ENCODE data around the gene MYLK. TPM values are rescaled to one million over a fixed set of nuclear protein-coding genes. Genes with fewer than 3 reads are reported as not detected.
"Not testable (repeated sequence)": the region's sequence is repeated elsewhere in the genome, so short reads cannot be mapped to it uniquely, and the experiment has no call there.

Gene MYLK
- polyA plus RNA-seq, 1 donor, result 296 TPM

DNA sequence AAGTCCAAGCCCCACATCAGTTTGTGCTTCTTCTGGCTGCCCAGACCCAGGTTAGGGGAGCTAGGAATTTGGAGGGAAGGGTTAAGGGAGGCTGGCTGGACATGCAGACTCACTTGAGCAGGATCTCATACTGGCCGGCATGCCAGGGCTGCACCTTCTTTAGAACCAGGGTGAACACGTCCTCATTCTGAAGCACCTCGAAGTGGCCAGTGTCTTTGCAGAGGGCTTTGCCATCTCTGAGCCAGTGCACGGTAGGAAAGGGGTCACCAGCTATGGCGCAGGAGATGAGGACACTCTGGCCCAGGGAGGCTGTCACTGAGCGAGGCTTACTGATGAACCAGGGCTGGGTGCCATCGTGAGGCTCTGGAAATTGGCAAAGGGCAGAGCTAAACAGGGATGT, 176.5 kb downstream of the MYLK start:
- H3K4me3 ChIP-seq (ENCODE audit: low read length); H3K36me3 ChIP-seq (ENCODE audit: control insufficient read depth, insufficient read depth, low read length); H3K4me1 ChIP-seq (ENCODE audit: control insufficient read depth, insufficient read depth, low read length); H3K27me3 ChIP-seq (ENCODE audit: control insufficient read depth, insufficient read depth, low read length); H3K27ac ChIP-seq (ENCODE audit: low read length); DNase-seq; H3K9me3 ChIP-seq (ENCODE audit: control insufficient read depth, low read depth, low read length): not testable (repeated sequence)
- WGBS (ENCODE audit: insufficient coverage, low lambda C conversion rate), result no CpG with 5 or more reads among the region's 7 CpGs

DNA sequence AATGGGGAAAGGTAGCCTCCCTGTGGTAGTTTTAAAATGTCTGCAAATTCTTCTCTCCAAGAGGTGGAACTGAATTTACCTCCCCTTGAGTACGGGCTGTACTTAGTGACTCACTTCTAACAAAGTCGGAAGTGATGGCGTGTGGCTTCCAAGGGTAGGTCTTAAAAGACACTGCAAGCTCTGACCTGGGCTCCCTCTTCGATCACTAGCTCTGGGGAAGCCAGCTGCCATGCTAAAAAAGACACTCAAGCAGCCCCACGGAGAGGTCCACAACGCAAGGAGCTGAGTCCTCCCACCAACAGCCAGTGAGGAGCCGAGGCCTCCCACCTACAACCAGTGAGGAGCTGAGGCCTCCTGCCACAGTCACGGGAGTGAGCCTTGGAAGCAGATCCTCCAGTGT, 177.3 kb downstream of the MYLK start:
- Histone ChIP-seq H3K36me3 (ENCODE audit: control insufficient read depth, insufficient read depth, low read length) (no peaks in the 10 kb centered on the region), H3K27me3 (ENCODE audit: control insufficient read depth, insufficient read depth, low read length) (no peaks in the 10 kb centered on the region), H3K9me3 (ENCODE audit: control insufficient read depth, low read depth, low read length) (no peaks in the 10 kb centered on the region), H3K4me3 (ENCODE audit: low read length) (no peak overlapping the region), H3K4me1 (ENCODE audit: control insufficient read depth, insufficient read depth, low read length) (peaks cover 1% of the 10 kb centered on the region), H3K27ac (ENCODE audit: low read length) (no peak overlapping the region)
- no CpG with 5 or more reads among the region's 8 CpGs for WGBS (ENCODE audit: insufficient coverage, low lambda C conversion rate)
- no peak for DNase-seq

DNA sequence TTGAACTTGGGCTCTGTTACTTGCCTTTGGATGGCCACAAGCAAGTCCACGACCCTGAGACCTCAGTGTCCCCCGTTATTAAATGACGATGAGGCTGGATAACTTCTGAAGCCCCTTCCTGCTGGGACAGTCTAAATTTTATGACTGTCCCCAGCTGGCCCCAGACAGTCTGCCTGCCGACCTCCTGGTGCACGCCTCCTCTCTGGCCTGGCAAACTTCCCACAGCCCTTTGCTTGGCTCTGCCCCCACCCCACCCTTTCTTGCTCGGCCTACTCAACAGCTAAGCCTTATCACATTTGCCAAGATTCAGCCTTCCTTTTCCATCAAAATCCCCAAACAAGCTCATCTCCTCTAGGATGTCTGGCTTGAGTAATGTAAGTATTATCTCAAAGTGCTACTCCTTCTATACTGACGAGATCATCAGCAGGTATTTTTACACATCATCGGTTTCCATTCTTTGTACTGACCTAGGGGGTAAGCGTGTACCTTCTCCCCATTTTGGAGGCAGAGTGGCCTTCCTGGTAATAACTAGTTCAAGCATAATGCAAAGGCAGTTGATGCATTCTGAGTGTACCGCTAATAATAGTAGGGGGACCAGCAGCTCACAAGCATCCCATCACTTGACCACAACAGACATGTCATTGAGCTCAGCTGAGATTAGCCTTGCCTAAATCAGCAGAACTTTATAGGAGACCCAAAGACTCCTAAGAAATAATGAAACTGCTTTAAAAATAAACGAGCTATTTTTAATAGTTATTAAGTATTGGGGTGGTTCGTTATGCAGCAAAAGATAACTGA, 178.4 kb downstream of the MYLK start:
- no peak for DNase-seq
- Histone ChIP-seq H3K4me1 (ENCODE audit: control insufficient read depth, insufficient read depth, low read length) (peaks cover 11% of the 10 kb centered on the region), H3K36me3 (ENCODE audit: control insufficient read depth, insufficient read depth, low read length) (no peaks in the 10 kb centered on the region), H3K27ac (ENCODE audit: low read length) (no peak overlapping the region), H3K4me3 (ENCODE audit: low read length) (no peak overlapping the region), H3K27me3 (ENCODE audit: control insufficient read depth, insufficient read depth, low read length) (no peaks in the 10 kb centered on the region), H3K9me3 (ENCODE audit: control insufficient read depth, low read depth, low read length) (no peaks in the 10 kb centered on the region)
- 100% methylated on average over 2 of the region's 12 CpGs for WGBS (ENCODE audit: insufficient coverage, low lambda C conversion rate)

DNA sequence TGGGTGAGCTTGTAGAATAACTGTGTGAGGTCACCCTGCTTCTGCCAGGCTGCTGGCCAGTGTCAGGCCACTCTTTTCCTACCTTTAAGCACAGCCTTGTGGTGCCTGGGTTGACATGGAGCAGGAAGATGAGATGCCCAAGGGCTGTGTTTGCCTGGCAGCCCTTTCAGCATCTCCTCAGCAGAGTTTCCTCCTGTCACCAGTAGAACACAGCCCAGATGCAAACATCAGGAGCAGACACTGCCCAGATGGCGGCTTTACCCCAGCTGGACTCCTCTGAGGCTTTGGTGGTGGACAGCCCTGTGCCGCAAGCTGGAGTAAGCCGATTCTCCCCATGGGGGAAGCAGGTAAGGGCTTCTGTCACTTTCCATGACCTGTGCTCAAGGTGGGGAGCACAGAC, 180.5 kb downstream of the MYLK start:
- WGBS (ENCODE audit: insufficient coverage, low lambda C conversion rate), result 80% methylated on average over 1 of the region's 3 CpGs
- not testable (repeated sequence) for H3K27ac ChIP-seq (ENCODE audit: low read length); DNase-seq; H3K27me3 ChIP-seq (ENCODE audit: control insufficient read depth, insufficient read depth, low read length); H3K4me3 ChIP-seq (ENCODE audit: low read length); H3K9me3 ChIP-seq (ENCODE audit: control insufficient read depth, low read depth, low read length); H3K36me3 ChIP-seq (ENCODE audit: control insufficient read depth, insufficient read depth, low read length)
- peaks cover 11% of the 10 kb centered on the region for H3K4me1 ChIP-seq (ENCODE audit: control insufficient read depth, insufficient read depth, low read length)

DNA sequence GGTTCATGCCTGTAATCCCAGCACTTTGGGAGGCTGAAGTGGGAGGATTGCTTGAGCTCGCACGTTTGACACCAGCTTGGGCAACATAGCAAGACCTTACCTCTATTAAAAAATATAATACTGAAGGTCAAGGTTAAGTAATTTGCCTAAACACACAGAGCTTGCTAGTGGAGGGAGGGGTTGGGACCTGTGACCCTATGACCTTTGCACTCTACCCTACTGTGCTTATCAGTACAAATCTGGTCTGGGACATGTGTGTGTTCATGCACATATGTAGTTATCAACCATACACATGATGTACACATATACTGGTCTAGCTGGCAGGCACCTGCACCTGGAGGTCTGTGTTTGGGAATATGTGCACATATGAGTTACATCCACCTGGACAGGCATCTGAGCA, 181.4 kb downstream of the MYLK start:
- no peaks in the 10 kb centered on the region for H3K27me3 ChIP-seq (ENCODE audit: control insufficient read depth, insufficient read depth, low read length)
- no peak for DNase-seq
- WGBS (ENCODE audit: insufficient coverage, low lambda C conversion rate), result no CpG with 5 or more reads among the region's 2 CpGs
- no peak overlapping the region for H3K27ac ChIP-seq (ENCODE audit: low read length)
- no peaks in the 10 kb centered on the region for H3K36me3 ChIP-seq (ENCODE audit: control insufficient read depth, insufficient read depth, low read length)
- no peaks in the 10 kb centered on the region for H3K9me3 ChIP-seq (ENCODE audit: control insufficient read depth, low read depth, low read length)
- no peak overlapping the region for H3K4me3 ChIP-seq (ENCODE audit: low read length)
- H3K4me1 ChIP-seq (ENCODE audit: control insufficient read depth, insufficient read depth, low read length), result peaks cover 16% of the 10 kb centered on the region

DNA sequence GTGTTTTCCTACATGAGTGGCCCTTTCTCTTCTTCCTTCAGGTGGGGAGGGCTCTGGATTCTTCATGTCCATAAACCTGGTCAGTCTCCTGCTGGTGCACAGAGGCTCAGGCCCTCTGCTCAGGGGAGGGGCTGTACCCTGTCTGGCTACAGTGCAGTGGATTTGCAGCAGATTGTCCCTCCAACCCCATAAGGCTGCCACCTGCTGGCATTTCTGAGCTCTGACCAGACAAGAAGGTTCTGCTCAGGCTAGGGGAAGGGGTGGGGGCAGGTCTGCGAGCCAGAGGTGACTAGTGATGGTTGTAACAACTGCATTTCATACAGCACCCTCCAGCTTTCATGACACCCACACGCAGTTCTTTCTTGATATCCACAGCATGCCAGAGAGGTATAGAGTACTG, 182.1 kb downstream of the MYLK start:
- no CpG with 5 or more reads among the region's 2 CpGs for WGBS (ENCODE audit: insufficient coverage, low lambda C conversion rate)
- not testable (repeated sequence) for H3K27me3 ChIP-seq (ENCODE audit: control insufficient read depth, insufficient read depth, low read length); H3K9me3 ChIP-seq (ENCODE audit: control insufficient read depth, low read depth, low read length); H3K4me3 ChIP-seq (ENCODE audit: low read length); H3K36me3 ChIP-seq (ENCODE audit: control insufficient read depth, insufficient read depth, low read length)
- Histone ChIP-seq H3K4me1 (ENCODE audit: control insufficient read depth, insufficient read depth, low read length) (peaks cover 21% of the 10 kb centered on the region), H3K27ac (ENCODE audit: low read length) (peak overlapping the region; percentile 62)
- peak; percentile 55 to 60 for DNase-seq

DNA sequence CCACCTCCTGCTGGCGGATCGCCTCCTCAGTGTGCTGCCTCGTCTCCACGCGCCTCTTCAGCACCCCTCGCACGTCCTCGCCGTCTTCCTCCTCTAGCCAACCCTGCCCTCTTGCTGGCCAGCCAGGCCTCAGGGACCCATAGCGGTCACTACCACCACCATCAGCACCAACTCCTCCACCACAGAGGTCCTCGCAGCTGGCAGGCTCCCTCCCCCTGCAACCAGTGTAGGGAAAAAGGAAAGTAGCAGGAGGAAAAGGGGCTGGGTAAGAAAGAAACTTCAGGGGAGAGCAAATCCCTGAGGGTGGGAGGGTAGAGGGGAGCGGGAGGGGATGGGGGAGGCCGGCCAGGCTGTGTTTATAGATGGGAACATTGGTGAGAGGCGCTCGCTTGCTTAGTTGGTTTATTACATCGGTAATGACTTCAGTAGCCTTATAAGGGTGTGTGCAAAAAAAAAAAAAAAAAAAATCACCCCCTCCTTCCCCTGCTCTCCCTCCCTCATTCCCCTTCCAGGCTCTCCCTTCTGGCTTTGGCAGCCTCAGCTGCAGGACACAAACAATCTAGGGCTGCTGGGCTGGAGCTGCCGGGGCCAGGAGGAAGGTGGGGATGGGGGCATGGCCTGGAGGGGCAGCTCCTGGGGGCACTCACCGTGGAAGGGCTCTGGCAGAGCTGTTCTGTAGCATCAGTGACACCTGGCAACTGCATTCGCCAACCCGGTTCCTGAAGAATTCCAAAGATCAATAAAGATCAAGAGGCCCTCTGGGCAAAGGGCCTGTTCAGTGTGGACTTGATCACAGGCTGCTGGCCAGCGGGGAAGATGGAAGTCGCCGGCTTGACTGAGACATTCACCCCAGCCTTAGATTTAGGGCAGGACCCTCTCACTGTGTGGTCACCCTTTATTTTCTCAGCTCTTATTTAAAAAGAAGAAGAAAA, 183.1 kb downstream of the MYLK start:
- DNase-seq, result peak; percentile 46 to 54
- Histone ChIP-seq H3K27ac (ENCODE audit: low read length) (peak overlapping the region; percentile 68), H3K4me3 (ENCODE audit: low read length) (peak overlapping the region; percentile 55)

DNA sequence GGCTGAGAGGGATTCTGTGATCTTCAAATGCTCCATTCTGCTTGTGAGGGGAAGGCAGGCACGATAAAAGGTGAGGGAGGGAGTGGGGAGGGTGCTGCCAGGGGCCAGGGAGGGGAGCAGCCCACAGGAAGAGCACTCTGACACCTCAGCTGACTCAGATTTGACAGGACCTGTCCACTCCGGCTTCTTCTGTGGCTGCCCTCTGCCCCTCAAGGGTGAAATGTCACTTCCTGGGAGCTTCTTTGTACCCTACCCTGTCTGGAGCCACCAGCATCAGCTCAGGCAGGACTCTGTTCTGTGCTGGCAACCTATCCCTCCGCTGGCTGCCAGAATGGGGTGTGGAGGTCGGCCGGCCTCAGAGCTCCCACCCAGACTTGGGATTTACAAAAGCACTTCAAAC, 185.3 kb downstream of the MYLK start:
- WGBS (ENCODE audit: insufficient coverage, low lambda C conversion rate), result no CpG with 5 or more reads among the region's 5 CpGs

More for the DNA sequence above, 183.1 kb downstream of the MYLK start:
- no peaks in the 10 kb centered on the region for H3K27me3 ChIP-seq (ENCODE audit: control insufficient read depth, insufficient read depth, low read length)
- no peaks in the 10 kb centered on the region for H3K36me3 ChIP-seq (ENCODE audit: control insufficient read depth, insufficient read depth, low read length)
- no CpG with 5 or more reads among the region's 23 CpGs for WGBS (ENCODE audit: insufficient coverage, low lambda C conversion rate)
- H3K4me1 ChIP-seq (ENCODE audit: control insufficient read depth, insufficient read depth, low read length), result peaks cover 31% of the 10 kb centered on the region
- H3K9me3 ChIP-seq (ENCODE audit: control insufficient read depth, low read depth, low read length), result no peaks in the 10 kb centered on the region

DNA sequence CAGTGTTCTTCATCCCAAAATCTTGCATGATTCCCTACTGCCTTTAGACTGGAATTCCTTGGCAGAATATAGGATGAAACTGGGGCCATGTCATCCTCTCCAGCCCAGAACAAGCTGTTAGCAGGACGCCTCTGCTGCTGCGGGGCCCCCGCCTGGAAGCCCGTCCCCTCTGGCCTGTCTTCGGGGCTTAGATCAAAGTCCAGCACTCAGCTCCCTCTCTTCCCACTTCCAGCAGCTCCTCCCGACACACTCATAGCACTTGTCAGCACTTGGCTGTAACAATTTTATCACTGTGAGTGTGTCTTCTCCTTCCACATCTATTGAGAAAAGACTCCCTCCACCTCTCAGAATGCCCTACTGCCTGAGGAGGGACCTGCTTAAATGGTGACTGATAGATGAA, 187.3 kb downstream of the MYLK start:
- Histone ChIP-seq H3K36me3 (ENCODE audit: control insufficient read depth, insufficient read depth, low read length) (no peaks in the 10 kb centered on the region), H3K4me3 (ENCODE audit: low read length) (no peak overlapping the region), H3K9me3 (ENCODE audit: control insufficient read depth, low read depth, low read length) (no peaks in the 10 kb centered on the region), H3K27ac (ENCODE audit: low read length) (peak overlapping the region; percentile 30), H3K4me1 (ENCODE audit: control insufficient read depth, insufficient read depth, low read length) (peaks cover 46% of the 10 kb centered on the region), H3K27me3 (ENCODE audit: control insufficient read depth, insufficient read depth, low read length) (no peaks in the 10 kb centered on the region)
- no CpG with 5 or more reads among the region's 6 CpGs for WGBS (ENCODE audit: insufficient coverage, low lambda C conversion rate)
- peak; percentile 74 to 86 for DNase-seq

More for the DNA sequence above, 185.3 kb downstream of the MYLK start:
- Histone ChIP-seq H3K27ac (ENCODE audit: low read length) (peak overlapping the region; percentile 32), H3K9me3 (ENCODE audit: control insufficient read depth, low read depth, low read length) (no peaks in the 10 kb centered on the region), H3K36me3 (ENCODE audit: control insufficient read depth, insufficient read depth, low read length) (no peaks in the 10 kb centered on the region), H3K4me1 (ENCODE audit: control insufficient read depth, insufficient read depth, low read length) (peaks cover 47% of the 10 kb centered on the region), H3K4me3 (ENCODE audit: low read length) (peak overlapping the region; percentile 55), H3K27me3 (ENCODE audit: control insufficient read depth, insufficient read depth, low read length) (no peaks in the 10 kb centered on the region)
- DNase-seq, result peak in 1 of 2 donors; percentile 17

DNA sequence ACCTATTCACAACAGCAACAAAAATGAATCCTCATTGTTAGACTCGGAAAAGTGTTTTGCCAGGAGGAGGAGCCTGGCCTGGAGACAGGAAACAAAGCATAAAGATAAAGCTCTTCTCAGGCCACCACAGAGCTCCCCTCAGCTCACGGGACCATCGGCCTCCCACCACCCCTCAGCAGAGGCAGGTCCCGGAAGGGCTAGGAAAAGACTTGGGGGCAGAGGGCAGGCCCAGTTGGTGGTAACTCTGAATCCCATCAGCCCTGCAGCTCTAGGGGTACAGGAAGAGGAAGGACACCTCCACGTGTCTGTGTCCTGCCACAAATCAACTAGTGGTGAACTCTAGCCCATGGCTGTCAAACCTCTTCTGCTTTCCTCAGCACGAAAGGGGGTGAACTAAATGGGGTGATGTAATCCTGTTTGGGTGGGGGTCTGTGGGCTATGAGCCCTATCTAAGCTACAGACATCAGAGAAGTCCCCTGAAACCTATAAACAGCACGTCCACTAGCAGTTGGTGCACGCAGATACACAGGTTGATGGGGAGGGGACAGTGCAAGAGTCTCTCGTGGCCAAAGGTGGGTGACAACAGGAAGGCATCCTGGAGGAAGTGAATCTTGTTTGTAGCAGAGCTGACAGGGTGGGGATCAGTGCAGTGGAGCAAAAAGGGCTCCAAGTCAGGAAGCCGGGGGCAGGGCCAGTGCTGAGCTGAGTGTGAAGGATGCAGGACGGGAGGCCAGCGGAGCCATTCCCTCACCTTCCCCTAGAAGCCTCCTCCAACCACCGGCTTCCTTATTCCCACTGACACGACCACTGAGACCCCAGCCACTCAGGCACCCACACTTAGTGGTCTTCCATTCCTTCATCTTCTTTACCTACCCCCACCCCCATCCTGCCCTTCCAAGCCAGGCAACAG, 188.1 kb downstream of the MYLK start:
- 40% methylated on average over 1 of the region's 14 CpGs for WGBS (ENCODE audit: insufficient coverage, low lambda C conversion rate)
- peak in 1 of 2 donors; percentile 27 for DNase-seq
- H3K4me1 ChIP-seq (ENCODE audit: control insufficient read depth, insufficient read depth, low read length), result peaks cover 38% of the 10 kb centered on the region

More for the DNA sequence above, 188.1 kb downstream of the MYLK start:
- Histone ChIP-seq H3K4me3 (ENCODE audit: low read length) (no peak overlapping the region), H3K27me3 (ENCODE audit: control insufficient read depth, insufficient read depth, low read length) (no peaks in the 10 kb centered on the region), H3K9me3 (ENCODE audit: control insufficient read depth, low read depth, low read length) (no peaks in the 10 kb centered on the region), H3K27ac (ENCODE audit: low read length) (peak overlapping the region; percentile 30), H3K36me3 (ENCODE audit: control insufficient read depth, insufficient read depth, low read length) (no peaks in the 10 kb centered on the region)
